Sigmoid colon (tissue), 4 donors: ENCODE results near the gene HHIP.

Experiments used
- EP300 ChIP-seq, 4 donors: sonication (generic); formaldehyde crosslinking; IDR thresholded peaks; one replicate each; pipeline ENCODE4 v1.6.1; 2017; ENCODE audit warnings: antibody characterized with exemption in 4 of 4
- POLR2A ChIP-seq, 2 donors: fragments of 450-650 bp; IDR thresholded peaks; one replicate each; pipeline ENCODE4 v1.6.1; 2016; ENCODE audit warnings: antibody characterized with exemption in 2 of 2, mild to moderate bottlenecking in 2 of 2, moderate library complexity in 2 of 2
- TF ChIP-seq, protein P1 (sequence below), 4 experiments: fragments of 450-650 bp in 3 of 4; fragments of 200-600 bp in 1 of 4; IDR thresholded peaks; one replicate each; pipeline ENCODE4 v1.5.1; 2016 to 2019; ENCODE audit warnings: antibody characterized with exemption in 4 of 4, mild to moderate bottlenecking in 3 of 4, moderate library complexity in 2 of 4

DNA sequence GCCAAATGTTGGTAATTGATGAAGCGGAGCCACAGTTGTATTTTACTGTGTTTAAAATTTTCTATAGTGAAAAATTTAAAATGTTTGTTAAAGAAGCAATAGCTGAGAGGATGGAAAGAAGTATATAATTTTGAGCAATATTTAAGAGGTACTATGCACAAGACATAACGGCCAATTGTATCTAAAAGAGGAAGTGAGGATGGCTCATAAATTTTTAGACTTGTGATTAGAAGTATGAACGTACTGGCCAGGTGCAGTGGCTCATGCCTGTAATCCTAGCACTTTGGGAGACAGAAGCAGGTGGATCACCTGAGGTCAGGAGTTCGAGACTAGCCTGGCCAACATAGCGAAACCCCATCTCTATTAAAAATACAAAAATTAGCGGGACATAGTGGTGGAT, 12.7 kb upstream of the HHIP start:
- TF ChIP-seq EP300 (IDR thresholded peaks at IDR 0.05): no peak
- TF ChIP-seq, protein P1, sequence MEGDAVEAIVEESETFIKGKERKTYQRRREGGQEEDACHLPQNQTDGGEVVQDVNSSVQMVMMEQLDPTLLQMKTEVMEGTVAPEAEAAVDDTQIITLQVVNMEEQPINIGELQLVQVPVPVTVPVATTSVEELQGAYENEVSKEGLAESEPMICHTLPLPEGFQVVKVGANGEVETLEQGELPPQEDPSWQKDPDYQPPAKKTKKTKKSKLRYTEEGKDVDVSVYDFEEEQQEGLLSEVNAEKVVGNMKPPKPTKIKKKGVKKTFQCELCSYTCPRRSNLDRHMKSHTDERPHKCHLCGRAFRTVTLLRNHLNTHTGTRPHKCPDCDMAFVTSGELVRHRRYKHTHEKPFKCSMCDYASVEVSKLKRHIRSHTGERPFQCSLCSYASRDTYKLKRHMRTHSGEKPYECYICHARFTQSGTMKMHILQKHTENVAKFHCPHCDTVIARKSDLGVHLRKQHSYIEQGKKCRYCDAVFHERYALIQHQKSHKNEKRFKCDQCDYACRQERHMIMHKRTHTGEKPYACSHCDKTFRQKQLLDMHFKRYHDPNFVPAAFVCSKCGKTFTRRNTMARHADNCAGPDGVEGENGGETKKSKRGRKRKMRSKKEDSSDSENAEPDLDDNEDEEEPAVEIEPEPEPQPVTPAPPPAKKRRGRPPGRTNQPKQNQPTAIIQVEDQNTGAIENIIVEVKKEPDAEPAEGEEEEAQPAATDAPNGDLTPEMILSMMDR (IDR thresholded peaks at IDR 0.05): no peak
- TF ChIP-seq POLR2A (IDR thresholded peaks at IDR 0.05): no peak
